Measurements from ENCODE around the gene PET117. TPM values are rescaled to one million over a fixed set of nuclear protein-coding genes. Genes with fewer than 3 reads are reported as not detected.
A peak's percentile ranks its signal among the peaks of the same experiment; 100 is the strongest.

Gene PET117
- total RNA-seq, 1 experiment from 2014 or later = 30.9 TPM

DNA sequence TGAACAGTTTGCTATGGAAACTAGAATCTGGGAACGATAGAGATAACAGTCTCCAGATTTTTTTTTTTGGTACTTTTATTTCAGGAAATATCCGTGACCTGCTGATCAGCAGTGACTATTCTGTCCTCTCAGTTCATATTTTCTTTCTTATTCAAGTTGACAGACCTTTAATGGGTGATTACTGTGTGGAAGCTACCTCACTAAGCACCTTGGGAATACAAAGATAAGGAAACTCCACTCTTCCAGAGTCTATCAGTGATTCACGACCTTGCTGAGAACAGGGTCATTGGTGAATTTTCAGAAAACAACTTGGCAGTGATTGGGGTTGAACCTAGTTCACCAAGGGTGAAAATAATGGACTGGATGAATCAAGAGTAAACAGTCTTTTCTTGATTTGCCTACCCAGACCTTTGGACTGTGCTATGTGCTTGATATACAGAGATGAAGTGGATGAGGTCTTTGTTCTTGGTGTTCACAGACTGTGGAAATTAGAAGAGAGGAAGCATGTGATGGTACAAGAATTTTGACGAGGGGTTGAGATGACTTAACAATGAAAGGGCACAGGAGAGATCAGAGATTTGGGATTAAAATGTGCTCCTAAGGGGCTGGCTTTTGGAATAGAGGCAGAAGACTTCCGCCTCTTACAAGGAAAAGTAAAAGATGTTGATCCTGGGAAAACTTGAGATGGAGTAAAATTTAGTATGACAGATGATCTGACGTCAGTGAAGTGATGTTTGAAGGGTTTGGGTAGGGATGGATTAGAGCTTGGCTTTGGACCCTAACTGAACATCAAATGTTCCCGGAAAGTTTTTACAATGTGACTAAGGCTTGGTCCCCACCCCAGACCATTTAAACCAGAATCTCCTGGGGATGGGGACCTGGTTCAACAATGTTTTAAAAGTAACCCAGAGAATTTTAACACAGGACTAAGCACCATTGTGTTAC, 1.2 kb downstream of the PET117 start:
- CTCF ChIA-PET = interaction anchor here (0.6 to 0.8 kb wide), 2 partner anchors 26 to 81 kb away, joined by 3 to 4 read pairs; partner anchors contain the start of gene OVOL2
- H3K4me1 Mint-ChIP-seq (ENCODE audit: low read depth, unreplicated experiment) = peaks cover 30% of the 10 kb centered on the region
- intact Hi-C loops (cut with micrococcal nuclease; ENCODE audit: unreplicated experiment) = loop anchor here (5.0 kb wide), 1 partner anchor 172 kb away; the partner anchor contains the start of genes MGME1 and SNX5
- H3K36me3 Mint-ChIP-seq (ENCODE audit: insufficient read depth, unreplicated experiment) = peaks cover 38% of the 10 kb centered on the region
- Histone ChIP-seq H3K27me3 (replicated peaks; ENCODE audit: control insufficient read depth, insufficient read depth, low read length) (no peaks in the 10 kb centered on the region), H3K4me3 (ENCODE audit: low read depth, low read length) (peak overlapping the region; percentile 80), H3K4me1 (peaks cover 34% of the 10 kb centered on the region), H3K36me3 (ENCODE audit: control insufficient read depth, insufficient read depth, low read length) (peaks cover 2% of the 10 kb centered on the region), H3K9me3 (no peaks in the 10 kb centered on the region)
- POLR2A ChIA-PET = interaction anchor here (0.6 kb wide), 1 partner anchor 20 kb away, joined by 4 read pairs; no protein-coding TSS in a partner anchor
- TSS peak; percentile 56 for BruUV-seq (replicated peaks)
- H3K27me3 Mint-ChIP-seq (ENCODE audit: insufficient read depth, unreplicated experiment) = no peaks in the 10 kb centered on the region
- no peak for DNase-seq
- H3K27ac Mint-ChIP-seq (ENCODE audit: unreplicated experiment) = peak overlapping the region; percentile 76
- no peaks in the 10 kb centered on the region for H3K9me3 Mint-ChIP-seq (ENCODE audit: unreplicated experiment)
- TF ChIP-seq, protein P1, sequence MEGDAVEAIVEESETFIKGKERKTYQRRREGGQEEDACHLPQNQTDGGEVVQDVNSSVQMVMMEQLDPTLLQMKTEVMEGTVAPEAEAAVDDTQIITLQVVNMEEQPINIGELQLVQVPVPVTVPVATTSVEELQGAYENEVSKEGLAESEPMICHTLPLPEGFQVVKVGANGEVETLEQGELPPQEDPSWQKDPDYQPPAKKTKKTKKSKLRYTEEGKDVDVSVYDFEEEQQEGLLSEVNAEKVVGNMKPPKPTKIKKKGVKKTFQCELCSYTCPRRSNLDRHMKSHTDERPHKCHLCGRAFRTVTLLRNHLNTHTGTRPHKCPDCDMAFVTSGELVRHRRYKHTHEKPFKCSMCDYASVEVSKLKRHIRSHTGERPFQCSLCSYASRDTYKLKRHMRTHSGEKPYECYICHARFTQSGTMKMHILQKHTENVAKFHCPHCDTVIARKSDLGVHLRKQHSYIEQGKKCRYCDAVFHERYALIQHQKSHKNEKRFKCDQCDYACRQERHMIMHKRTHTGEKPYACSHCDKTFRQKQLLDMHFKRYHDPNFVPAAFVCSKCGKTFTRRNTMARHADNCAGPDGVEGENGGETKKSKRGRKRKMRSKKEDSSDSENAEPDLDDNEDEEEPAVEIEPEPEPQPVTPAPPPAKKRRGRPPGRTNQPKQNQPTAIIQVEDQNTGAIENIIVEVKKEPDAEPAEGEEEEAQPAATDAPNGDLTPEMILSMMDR (IDR thresholded peaks at IDR 0.05; ENCODE audit: insufficient read depth in 1 of 2, low read depth in 1 of 2, low read length in 1 of 2, severe bottlenecking in 1 of 2, unreplicated experiment in 1 of 2) = no peak
- H3K4me3 Mint-ChIP-seq (ENCODE audit: unreplicated experiment) = peak overlapping the region; percentile 74

GRCh38 chr20:18139832-18140231, 2.2 kb downstream of the PET117 start:
- peaks cover 34% of the 10 kb centered on the region for H3K4me1 Mint-ChIP-seq (ENCODE audit: low read depth, unreplicated experiment)
- ChIA-PET CTCF (no interaction called here), POLR2A (no interaction called here)
- Histone ChIP-seq H3K36me3 (ENCODE audit: control insufficient read depth, insufficient read depth, low read length) (peaks cover 2% of the 10 kb centered on the region), H3K4me3 (ENCODE audit: low read depth, low read length) (peak overlapping the region; percentile 80; the same call in 1 of the 2 replicates), H3K4me1 (peaks cover 36% of the 10 kb centered on the region), H3K27me3 (replicated peaks; ENCODE audit: control insufficient read depth, insufficient read depth, low read length) (no peaks in the 10 kb centered on the region), H3K9me3 (no peaks in the 10 kb centered on the region)
- intact Hi-C loops (cut with micrococcal nuclease; ENCODE audit: unreplicated experiment) = loop anchor here (5.0 kb wide), 1 partner anchor 173 kb away; the partner anchor contains the start of genes MGME1 and SNX5
- peak overlapping the region; percentile 74 for H3K4me3 Mint-ChIP-seq (ENCODE audit: unreplicated experiment)
- no TSS peak for BruUV-seq (replicated peaks)
- no peaks in the 10 kb centered on the region for H3K9me3 Mint-ChIP-seq (ENCODE audit: unreplicated experiment)
- no peaks in the 10 kb centered on the region for H3K27me3 Mint-ChIP-seq (ENCODE audit: insufficient read depth, unreplicated experiment)
- peak overlapping the region; percentile 76 for H3K27ac Mint-ChIP-seq (ENCODE audit: unreplicated experiment)
- TF ChIP-seq, protein P1 (IDR thresholded peaks at IDR 0.05; ENCODE audit: insufficient read depth in 1 of 2, low read depth in 1 of 2, low read length in 1 of 2, severe bottlenecking in 1 of 2, unreplicated experiment in 1 of 2) = no peak
- DNase-seq = no peak
- H3K36me3 Mint-ChIP-seq (ENCODE audit: insufficient read depth, unreplicated experiment) = peaks cover 47% of the 10 kb centered on the region

- Histone ChIP-seq H3K4me1 (peaks cover 53% of the 10 kb centered on the region), H3K4me3 (ENCODE audit: low read depth, low read length) (peak overlapping the region; percentile 40), H3K27me3 (replicated peaks; ENCODE audit: control insufficient read depth, insufficient read depth, low read length) (no peaks in the 10 kb centered on the region), H3K36me3 (ENCODE audit: control insufficient read depth, insufficient read depth, low read length) (peaks cover 2% of the 10 kb centered on the region), H3K9me3 (no peaks in the 10 kb centered on the region)
- DNase-seq = peak; percentile 92 to 93
- no peaks in the 10 kb centered on the region for H3K9me3 Mint-ChIP-seq (ENCODE audit: unreplicated experiment)
- peak overlapping the region; percentile 95 for H3K27ac Mint-ChIP-seq (ENCODE audit: unreplicated experiment)
- CTCF ChIA-PET = interaction anchor here (0.5 to 0.9 kb wide), 2 partner anchors 43 to 49 kb away, joined by 3 to 9 read pairs; no protein-coding TSS in a partner anchor
- POLR2A ChIA-PET = interaction anchor here (0.6 to 2.0 kb wide), 10 partner anchors 17 to 334 kb away, joined by 3 to 6 read pairs (median 5); partner anchors contain the start of genes MGME1 and ZNF133
- H3K4me3 Mint-ChIP-seq (ENCODE audit: unreplicated experiment) = peak overlapping the region; percentile 89
- no TSS peak for BruUV-seq (replicated peaks)
- peaks cover 77% of the 10 kb centered on the region for H3K36me3 Mint-ChIP-seq (ENCODE audit: insufficient read depth, unreplicated experiment)
- intact Hi-C loops (cut with micrococcal nuclease; ENCODE audit: unreplicated experiment) = loop anchor here (1.0 to 2.0 kb wide), 4 partner anchors 7 to 86 kb away; partner anchors contain the start of genes KAT14 and PET117
- TF ChIP-seq, protein P1 (IDR thresholded peaks at IDR 0.05; ENCODE audit: insufficient read depth in 1 of 2, low read depth in 1 of 2, low read length in 1 of 2, severe bottlenecking in 1 of 2, unreplicated experiment in 1 of 2) = no peak
- H3K27me3 Mint-ChIP-seq (ENCODE audit: insufficient read depth, unreplicated experiment) = no peaks in the 10 kb centered on the region
- H3K4me1 Mint-ChIP-seq (ENCODE audit: low read depth, unreplicated experiment) = peaks cover 24% of the 10 kb centered on the region
These were observed 7.0 kb downstream of the PET117 start for GRCh38 chr20:18144541-18145099.
